Brain microvascular endothelial cell (primary cell): ENCODE measurements around the gene COL9A3.
A peak's percentile ranks its signal among the peaks of the same experiment; 100 is the strongest.

Experiments used
- DNase-seq: peaks from one replicate; pipeline ENCODE4 v3.0.0-alpha.2; 2020
- H3K27ac ChIP-seq: fragments of 250-450 bp; sonication (Bioruptor Pico); 2 replicates; pipeline ENCODE4 v1.5.1; 2020; ENCODE audit warnings: mild to moderate bottlenecking, moderate library complexity
- H3K27me3 ChIP-seq: fragments of 250-450 bp; sonication (Bioruptor Pico); replicated peaks from 2 replicates; pipeline ENCODE4 v1.5.1; 2020; ENCODE audit warnings: mild to moderate bottlenecking
- H3K36me3 ChIP-seq: fragments of 250-450 bp; sonication (Bioruptor Pico); replicated peaks from 2 replicates; pipeline ENCODE4 v1.5.1; 2020; ENCODE audit warnings: mild to moderate bottlenecking
- H3K4me3 ChIP-seq: 2 replicates; pipeline ENCODE4 v1.5.1; 2011; ENCODE audit warnings: low read depth, mild to moderate bottlenecking, control low read depth, low read length, moderate library complexity
- in situ Hi-C: cut with HindIII; loops from 2 replicates; pipeline ENCODE4 v1.10.0; 2017; ENCODE audit warnings: low sequenced_read_pairs, low pct_ligation_motif_present
- TF ChIP-seq, protein P1 (sequence below): IDR thresholded peaks from 2 replicates; pipeline ENCODE4 v1.5.1; 2011; ENCODE audit warnings: low read depth, mild to moderate bottlenecking, moderate library complexity, low read length, control low read depth, inconsistent platforms; ENCODE audit errors: missing control alignments

The COL9A3 gene

DNA sequence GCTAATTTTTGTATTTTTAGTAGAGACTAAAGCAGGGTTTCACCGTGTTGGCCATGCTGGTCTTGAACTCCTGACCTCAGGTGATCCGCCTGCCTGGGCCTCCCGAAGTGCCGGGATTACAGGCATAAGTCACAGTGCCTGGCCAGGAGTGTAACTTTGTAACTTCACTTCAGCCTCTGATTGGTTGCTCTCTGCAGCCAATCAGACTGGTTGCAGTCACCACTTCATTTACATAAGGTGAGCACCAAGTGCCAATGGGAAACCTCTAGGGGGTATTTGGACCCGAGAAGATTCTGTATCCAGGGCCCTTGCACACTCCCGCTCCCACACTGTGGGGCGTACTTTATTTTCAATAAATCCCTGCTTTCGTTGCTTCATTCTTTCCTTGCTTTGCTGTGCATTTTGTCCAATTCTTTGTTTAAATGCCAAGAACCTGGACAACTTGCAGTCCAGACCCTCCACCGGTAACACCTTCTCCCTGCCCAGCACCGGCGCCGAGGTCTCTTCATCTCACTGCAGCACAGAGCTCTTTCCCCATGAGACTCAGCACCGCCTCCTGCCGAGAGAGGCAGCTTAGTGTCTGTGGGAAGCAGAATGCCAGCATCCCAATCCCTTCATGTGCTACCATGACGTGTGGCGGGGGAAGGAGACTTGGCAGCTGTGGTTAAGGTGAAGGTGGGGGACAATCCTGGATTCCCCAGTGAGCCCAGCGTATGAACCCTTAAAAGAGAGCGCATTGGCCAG is 34.5 kb upstream of the COL9A3 start:
- H3K27ac ChIP-seq: no peak overlapping the region
- no peak for DNase-seq
- in situ Hi-C loops: no loop called here
- no peaks in the 10 kb centered on the region for H3K27me3 ChIP-seq
- no peaks in the 10 kb centered on the region for H3K36me3 ChIP-seq
- TF ChIP-seq, protein P1, sequence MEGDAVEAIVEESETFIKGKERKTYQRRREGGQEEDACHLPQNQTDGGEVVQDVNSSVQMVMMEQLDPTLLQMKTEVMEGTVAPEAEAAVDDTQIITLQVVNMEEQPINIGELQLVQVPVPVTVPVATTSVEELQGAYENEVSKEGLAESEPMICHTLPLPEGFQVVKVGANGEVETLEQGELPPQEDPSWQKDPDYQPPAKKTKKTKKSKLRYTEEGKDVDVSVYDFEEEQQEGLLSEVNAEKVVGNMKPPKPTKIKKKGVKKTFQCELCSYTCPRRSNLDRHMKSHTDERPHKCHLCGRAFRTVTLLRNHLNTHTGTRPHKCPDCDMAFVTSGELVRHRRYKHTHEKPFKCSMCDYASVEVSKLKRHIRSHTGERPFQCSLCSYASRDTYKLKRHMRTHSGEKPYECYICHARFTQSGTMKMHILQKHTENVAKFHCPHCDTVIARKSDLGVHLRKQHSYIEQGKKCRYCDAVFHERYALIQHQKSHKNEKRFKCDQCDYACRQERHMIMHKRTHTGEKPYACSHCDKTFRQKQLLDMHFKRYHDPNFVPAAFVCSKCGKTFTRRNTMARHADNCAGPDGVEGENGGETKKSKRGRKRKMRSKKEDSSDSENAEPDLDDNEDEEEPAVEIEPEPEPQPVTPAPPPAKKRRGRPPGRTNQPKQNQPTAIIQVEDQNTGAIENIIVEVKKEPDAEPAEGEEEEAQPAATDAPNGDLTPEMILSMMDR: peak; percentile 39
- no peak overlapping the region for H3K4me3 ChIP-seq

DNA sequence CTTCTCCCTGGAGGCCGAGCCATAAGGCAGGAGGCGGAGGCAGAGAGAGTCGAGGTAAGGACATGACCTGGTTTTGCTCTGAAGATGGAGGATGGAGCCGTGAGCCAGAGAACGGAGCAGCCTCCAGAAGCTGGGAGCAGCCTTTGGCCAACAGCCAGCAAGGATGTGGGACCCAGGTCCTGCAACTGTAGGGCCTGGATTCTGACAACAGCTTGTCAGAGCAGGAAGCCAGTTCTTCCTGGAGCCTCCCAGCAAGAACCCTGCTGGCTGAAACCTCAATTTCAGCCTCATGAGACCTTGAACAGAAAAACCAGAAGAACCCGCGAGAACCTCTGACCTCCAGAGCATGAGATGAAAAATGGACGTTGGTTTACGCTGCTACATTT is 34.0 kb upstream of the COL9A3 start:
- H3K36me3 ChIP-seq: no peaks in the 10 kb centered on the region
- no peak overlapping the region for H3K27ac ChIP-seq
- H3K27me3 ChIP-seq: no peaks in the 10 kb centered on the region
- TF ChIP-seq, protein P1: no peak
- no peak for DNase-seq
- in situ Hi-C loops: no loop called here
- no peak overlapping the region for H3K4me3 ChIP-seq

DNA sequence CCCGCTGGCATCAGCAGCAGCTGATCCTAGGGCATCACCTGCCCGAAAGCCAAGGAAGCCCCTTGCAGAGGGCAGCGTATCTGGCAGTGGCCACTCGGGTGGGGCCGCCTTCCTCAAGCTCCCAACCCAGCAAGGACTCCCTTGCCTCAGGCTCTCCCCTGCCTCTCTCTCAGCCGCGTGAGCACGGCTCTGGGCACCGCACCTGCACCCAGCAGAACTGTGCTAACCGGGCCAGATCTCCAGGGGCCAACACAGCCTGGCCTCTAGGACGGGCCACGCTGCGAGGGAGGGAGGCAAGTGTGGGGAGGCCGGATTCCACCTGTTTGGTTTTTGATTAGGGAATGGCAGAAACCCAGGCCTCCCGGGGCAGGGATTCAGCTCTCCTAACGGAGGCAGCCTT is 32.4 kb upstream of the COL9A3 start:
- H3K4me3 ChIP-seq: no peak overlapping the region
- in situ Hi-C loops: no loop called here
- H3K27ac ChIP-seq: no peak overlapping the region
- TF ChIP-seq, protein P1: no peak
- H3K36me3 ChIP-seq: no peaks in the 10 kb centered on the region
- no peaks in the 10 kb centered on the region for H3K27me3 ChIP-seq
- no peak for DNase-seq

DNA sequence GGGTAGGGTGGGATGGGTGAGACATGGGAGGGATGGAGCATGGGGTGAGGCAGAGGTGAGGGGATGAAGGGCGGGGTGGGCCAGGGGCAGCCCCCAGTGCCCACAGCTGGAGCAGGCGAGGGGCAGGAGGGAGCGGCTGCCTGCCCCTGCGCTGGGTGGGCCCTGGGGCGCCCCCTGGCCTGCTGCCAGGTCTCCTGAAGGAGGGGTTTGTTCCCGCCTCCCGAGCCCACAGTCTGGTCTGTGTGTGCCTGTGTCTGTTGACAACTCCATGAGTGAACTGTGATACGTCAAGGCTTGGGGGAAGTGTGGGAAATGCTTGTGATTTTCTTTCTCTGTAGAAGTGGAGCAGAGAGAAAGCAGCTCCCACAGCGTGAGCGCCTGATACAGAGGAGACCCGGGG is 31.5 kb upstream of the COL9A3 start:
- H3K27me3 ChIP-seq: no peaks in the 10 kb centered on the region
- in situ Hi-C loops: no loop called here
- TF ChIP-seq, protein P1: no peak

DNA sequence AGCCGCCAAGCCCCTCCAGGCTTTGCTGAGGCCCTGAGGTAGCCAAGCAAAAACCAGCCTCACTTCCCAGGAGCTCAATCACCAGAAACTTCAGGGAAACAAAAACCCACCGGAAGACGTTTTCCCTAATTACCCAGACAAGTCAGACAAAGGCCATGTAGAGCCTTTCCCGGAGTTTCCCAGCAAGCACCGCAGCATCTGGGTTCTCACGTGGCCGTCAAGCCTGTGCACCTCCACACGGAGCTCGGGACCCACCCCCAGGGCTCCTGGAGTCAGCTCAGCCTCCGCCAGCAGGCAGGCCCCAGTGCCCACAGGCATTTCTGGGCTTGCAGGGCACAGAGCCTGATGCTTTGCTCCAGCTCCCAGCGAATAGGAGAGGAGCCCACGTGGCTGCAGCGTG is 30.7 kb upstream of the COL9A3 start:
- no peak overlapping the region for H3K4me3 ChIP-seq
- no peaks in the 10 kb centered on the region for H3K27me3 ChIP-seq
- no peak overlapping the region for H3K27ac ChIP-seq
- TF ChIP-seq, protein P1: no peak
- no peak for DNase-seq
- H3K36me3 ChIP-seq: no peaks in the 10 kb centered on the region
- in situ Hi-C loops: no loop called here

More for the DNA sequence above, 31.5 kb upstream of the COL9A3 start:
- Histone ChIP-seq H3K36me3 (no peaks in the 10 kb centered on the region), H3K27ac (no peak overlapping the region), H3K4me3 (no peak overlapping the region)
- DNase-seq: no peak

DNA sequence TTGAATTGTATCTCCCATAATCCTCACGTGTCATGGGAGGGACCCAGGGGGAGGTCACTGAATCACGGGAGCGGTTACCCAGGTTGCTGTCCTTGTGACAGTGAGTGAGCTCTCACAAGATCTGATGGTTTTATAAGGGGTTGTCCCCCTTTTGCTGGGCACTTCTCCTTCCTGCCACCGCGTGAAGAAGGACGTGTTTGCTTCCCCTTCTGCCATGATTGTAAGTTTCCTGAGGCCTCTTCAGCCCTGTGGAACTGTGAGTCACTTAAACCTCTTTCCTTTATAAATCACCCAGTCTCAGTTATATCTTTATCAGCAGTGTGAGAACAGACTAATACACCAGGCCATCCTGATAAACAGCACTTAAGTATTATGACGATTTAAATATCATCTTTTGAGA is 29.5 kb upstream of the COL9A3 start:
- in situ Hi-C loops: no loop called here
- H3K36me3 ChIP-seq: no peaks in the 10 kb centered on the region
- TF ChIP-seq, protein P1: no peak
- no peak for DNase-seq
- H3K27me3 ChIP-seq: no peaks in the 10 kb centered on the region
- H3K27ac ChIP-seq: no peak overlapping the region
- H3K4me3 ChIP-seq: no peak overlapping the region
